Stromal cell of bone marrow (primary cell): ENCODE measurements around the gene LARP7.
A peak's percentile ranks its signal among the peaks of the same experiment; 100 is the strongest.
"Not testable (repeated sequence)": the region's sequence is repeated elsewhere in the genome, so short reads cannot be mapped to it uniquely, and the experiment has no call there.

Source experiments
- DNase-seq: peaks from one replicate; pipeline ENCODE4 v3.0.0-alpha.2; 2012; ENCODE audit warnings: low read depth

LARP7 gene

DNA sequence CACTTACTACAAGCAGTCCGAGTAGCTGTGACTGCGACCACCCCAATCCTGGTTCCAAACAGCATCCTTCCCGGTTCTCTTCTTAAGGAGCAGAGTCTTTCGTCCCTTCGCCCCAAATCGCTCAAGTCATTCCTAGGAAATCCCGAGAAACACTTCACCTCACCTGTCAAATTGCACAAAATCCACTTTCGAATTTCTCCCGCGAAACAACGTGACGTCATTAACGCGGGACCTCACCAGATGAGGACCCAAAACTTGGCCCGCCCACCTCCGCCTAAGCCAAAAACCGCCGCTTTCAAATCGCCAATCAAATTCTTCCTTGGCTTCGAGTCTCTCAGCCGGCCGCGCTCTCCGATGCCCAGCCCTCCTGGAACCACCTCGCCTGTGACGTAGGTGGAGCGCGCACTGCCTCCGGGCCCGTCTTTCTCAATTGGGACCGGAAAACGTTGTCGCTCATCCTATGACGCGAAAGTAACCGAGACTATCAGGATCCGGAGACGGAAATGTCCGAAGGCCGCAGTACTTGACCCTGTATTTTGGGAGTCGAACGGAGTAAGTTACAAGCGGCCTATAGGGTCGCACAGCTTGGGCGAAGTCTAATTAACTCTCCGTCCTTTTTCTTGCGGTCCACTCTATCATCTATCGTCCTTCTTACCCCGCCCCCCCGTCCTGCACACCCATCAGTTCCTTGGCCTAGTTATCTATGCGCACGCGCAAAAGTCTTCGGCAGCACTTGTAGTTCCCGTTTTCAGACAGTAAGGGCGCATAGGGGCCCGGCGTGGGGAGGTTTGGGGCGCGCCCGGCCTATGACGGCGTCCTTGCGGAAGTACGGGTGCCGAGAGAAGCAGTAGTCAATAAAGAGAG lies at the start of gene LARP7, which contains the start of gene ZGRF1:
TSS of gene LARP7 (plus strand) at position 456 of the 864 bp plus-strand sequence. CDS start 7,527 bp downstream, outside the sequence.
TSS of gene ZGRF1 (minus strand) at position 222 of the 864 bp plus-strand sequence. CDS start 3,733 bp downstream, outside the sequence.
- peak; percentile 99 for DNase-seq

- peak; percentile 8 for DNase-seq
Observed at GRCh38 chr4:112589206-112589605, 47.7 kb upstream of the LARP7 start.

DNA sequence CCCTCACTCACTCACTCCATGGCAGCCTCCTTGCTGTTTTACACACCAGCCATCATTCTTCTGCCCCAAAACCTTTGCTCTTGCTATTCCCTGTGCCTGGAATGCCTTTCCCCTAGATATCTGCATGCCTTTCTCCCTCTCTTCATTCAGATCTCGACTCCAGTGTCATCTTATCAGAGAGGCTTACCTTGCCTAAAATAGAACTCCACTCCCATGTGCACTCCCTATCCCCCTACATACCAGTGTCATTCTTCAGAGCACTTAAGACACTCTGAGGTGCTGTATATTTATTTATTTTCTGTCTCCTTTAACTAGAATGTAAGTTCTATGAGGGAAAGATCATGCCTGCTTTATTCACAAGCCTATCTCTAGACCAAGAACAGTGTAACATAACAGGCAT lies 45.4 kb upstream of the LARP7 start:
- no peak for DNase-seq

- DNase-seq = no peak
Observed at GRCh38 chr4:112592717-112593116, 44.2 kb upstream of the LARP7 start.

GRCh38 chr4:112593438-112594133 lies 43.4 kb upstream of the LARP7 start:
- DNase-seq = no peak

- DNase-seq = no peak
Observed at GRCh38 chr4:112594993-112595392, 42.0 kb upstream of the LARP7 start.

GRCh38 chr4:112604589-112604988 lies 32.4 kb upstream of the LARP7 start:
- peak; percentile 53 for DNase-seq

DNA sequence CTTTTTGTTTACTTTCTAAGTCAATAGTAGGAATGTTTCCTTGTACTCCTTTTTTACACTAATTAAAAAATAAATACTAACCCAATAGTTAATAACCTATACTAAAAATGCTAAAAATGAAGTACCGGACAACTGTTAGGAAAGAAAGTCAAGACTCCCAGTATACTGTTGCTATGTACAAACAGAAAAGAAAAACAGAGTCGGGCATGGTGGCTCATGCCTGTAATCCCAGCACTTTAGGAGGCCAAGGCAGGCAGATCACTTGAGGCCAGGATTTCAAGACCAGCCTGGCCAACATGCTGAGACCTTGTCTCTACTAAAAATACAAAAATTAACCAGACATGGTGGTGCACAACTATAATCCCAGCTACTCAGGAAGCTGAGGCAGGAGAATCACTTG lies 24.1 kb upstream of the LARP7 start:
- not testable (repeated sequence) for DNase-seq

DNA sequence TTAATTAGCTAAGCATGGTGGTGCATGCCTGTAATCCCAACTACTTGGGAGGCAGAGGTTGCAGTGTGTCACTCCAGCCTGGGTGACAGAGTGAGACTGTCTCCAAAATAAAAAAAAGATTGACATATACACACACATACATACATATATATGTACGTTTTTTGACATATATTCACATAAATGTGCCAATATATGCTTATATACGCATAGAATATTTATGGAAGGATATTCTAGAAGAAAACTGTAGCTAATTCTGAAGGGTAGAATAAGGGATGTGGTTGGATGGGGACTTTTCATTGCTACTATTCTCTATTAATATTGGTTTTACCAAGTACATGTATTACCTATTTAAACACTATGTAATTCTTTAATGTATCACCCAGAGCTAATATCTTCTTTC lies 20.0 kb upstream of the LARP7 start:
- DNase-seq = no peak

DNA sequence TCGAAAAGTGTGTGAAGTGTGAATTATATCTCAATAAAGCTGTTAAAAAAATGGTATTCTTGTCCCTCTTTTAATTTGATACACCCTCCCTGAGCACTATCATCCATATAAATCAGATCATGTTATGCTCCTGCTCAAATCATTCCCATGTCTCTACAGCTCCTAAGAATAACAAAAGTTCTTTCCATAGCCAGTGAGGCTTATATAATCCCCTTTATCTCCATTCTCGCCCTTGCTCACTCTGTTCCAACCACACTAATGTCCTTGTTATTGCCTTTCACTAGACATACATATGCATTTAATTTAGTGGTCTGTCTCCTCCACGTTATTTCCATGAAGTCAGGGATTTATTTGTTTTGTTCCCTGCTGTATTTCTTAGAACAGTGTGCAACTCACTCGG lies 10.7 kb upstream of the LARP7 start:
- DNase-seq = no peak

DNA sequence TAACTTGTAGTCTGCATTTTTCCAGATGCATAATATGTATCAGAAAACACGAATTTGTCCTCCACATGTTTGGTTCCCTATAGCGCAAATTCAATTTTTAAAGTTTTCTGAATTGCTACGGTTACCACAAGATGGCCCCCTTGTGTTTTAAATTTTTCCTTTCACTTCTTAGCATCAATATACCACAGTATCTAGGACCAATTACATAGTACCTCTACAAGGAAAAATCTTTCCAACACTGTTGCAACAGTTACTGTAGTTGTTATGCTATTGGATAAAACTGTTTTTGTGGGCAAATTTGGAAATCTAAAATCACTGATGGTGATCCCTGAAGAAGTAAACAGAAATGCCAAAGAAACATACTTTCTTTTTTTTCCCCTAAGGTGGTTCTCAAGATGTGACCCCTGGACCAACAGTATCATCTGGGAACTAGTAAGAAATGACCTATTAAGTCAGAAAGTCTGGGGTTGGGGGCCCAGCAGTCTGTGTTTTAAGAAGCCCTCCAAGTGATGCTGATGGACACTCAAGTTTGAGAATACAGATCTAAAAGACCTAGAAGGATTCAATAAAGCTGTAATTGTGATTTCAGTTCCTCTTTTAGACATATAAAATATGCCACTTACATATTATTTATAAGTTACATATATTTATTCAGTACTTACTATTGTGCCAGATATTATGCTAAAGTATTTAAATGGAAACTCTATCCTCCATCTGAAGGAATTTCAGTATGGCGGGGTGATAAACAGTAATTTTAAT lies 3.3 kb upstream of the LARP7 start:
- DNase-seq = peak; percentile 27

- DNase-seq = no peak
Observed at GRCh38 chr4:112637552-112637866, 566 bp downstream of the LARP7 start.

DNA sequence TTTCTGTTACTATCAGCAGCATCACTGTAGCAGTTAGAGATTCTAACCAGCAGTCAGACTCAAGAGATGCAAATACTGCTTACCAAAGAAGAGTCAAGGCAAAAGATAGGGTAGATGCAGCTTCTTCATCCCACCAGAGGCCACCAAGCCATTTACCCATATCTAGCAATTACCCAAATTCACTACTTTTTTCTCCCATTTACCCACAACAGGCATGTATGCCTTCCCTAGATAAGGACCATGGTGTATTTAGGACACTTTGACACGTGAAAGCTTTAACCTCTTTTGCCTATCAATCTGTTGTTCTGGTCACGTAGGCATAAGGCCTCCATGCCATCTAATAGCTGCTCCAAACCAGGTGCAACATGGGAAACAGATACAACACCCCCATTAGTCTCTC lies 5.6 kb downstream of the LARP7 start:
- DNase-seq = no peak

GRCh38 chr4:112644595-112645535 lies 7.9 kb downstream of the LARP7 start:
- not testable (repeated sequence) for DNase-seq

DNA sequence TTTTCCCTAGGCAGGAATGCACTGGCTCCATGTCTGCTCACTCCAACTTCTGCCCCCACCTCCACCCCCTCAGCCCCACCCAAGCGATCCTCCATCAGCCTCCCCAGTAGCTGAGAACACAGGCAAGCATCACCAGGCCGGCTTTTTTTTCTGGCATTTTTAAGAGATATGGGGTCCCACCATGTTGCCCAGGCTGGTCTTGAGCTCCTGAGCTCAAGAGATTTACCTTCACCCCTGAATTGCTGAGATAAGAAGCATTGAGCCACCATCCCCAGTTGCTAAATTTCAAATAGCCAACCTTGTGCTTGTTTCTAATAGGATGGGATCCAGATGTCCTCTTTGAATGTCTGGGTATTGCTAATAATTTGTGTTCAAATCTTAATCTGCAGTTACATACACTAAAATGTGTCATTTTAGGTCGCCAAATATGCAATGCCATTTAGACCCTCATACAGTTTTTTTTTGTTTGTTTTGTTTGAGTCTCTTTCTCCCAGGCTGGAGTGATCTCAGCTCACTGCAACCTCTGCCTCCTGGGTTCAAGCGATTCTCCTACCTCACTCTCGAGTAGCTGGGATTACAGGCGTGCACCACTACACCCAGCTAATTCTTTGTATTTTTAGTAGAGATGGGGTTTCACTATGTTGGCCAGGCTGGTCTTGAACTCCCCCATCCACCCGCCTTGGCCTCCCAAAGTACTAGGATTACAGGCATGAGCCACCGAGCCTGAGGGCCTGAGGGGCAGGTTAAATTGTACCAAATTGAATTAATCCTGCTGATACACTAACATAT lies 8.8 kb downstream of the LARP7 start:
- DNase-seq = no peak

GRCh38 chr4:112646632-112647537 lies 9.9 kb downstream of the LARP7 start:
- DNase-seq = no peak

- no peak for DNase-seq
Observed at GRCh38 chr4:112647785-112648184, 10.8 kb downstream of the LARP7 start.

DNA sequence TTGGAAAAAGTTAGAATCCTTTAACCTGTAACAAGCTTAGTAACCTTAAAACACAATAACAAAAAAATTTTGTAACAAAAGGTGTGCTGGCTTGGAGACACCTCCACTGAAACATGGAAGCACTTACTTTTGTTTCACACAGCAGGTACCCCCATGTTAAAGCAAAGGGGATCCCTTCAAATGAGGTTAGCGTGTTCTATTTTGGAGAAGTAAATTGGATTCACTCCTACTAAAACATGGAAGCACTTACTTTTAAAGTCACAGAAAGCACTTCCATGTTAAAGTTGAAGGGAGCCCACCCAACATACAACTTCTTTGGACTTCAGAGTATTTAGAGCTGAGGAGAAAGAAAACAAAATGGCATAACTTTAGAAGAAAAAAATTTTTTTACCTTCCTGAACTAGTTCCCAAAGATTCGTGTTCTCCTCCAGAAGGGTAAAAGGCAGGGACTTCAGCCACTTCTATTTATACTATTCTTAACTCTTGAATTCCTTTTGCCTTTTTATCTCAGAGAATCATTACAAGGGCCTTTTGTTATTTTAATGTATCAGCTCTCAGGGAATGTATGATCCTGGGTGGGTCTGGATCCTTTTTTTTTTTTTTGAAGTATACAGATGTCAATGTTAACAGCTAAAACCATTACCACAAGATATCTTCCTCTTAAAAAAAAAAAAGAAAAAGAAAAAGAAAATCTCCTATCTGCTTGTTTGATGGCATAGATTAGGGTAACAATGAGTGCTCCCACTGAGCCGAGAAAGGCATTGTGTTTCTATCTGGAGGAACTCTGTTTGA lies 11.5 kb downstream of the LARP7 start:
- no peak for DNase-seq

- no peak for DNase-seq
Observed at GRCh38 chr4:112649055-112649408, 12.1 kb downstream of the LARP7 start.
